GM12801 (cell line): Measurements from ENCODE around the gene STK10.

Experiments used
- CTCF ChIP-seq: IDR thresholded peaks from one replicate; pipeline ENCODE4 v1.5.1; 2011; ENCODE audit warnings: control low read depth; ENCODE audit not compliant: insufficient read length; ENCODE audit errors: extremely low read depth

The STK10 gene

GRCh38 chr5:172107571-172107970 is 80.5 kb downstream of the STK10 start:
- TF ChIP-seq CTCF = no peak

- TF ChIP-seq CTCF = no peak
Observed at GRCh38 chr5:172106511-172107356, 81.3 kb downstream of the STK10 start.

- TF ChIP-seq CTCF = no peak
Observed at GRCh38 chr5:172105811-172106210, 82.2 kb downstream of the STK10 start.

GRCh38 chr5:172104801-172105701 is 83.0 kb downstream of the STK10 start:
- no peak for TF ChIP-seq CTCF

- no peak for TF ChIP-seq CTCF
Observed at GRCh38 chr5:172104021-172104420, 84.0 kb downstream of the STK10 start.

GRCh38 chr5:172102913-172103626 is 85.0 kb downstream of the STK10 start:
- no peak for TF ChIP-seq CTCF
